WTC11 (cell line): ENCODE data around the gene ARID1A. TPM values are rescaled to one million over a fixed set of nuclear protein-coding genes. Genes with fewer than 3 reads are reported as not detected.

ENCODE experiments used
- ATAC-seq: fragments of 200-7000 bp; cut with Tn5 transposase; 2 replicates; pipeline ENCODE4 v1.10.0; 2021; ENCODE audit warnings: mild to moderate bottlenecking, moderate library complexity
- CTCF ChIA-PET: fragments of 300-600 bp; sonication (Branson Sonifier 250); formaldehyde crosslinking; loops from one replicate; lab custom pipeline; 2021; ENCODE audit warnings: antibody characterized with exemption; lab: Charles Lee
- POLR2A ChIA-PET: fragments of 350-600 bp; sonication (Branson Sonifier 250); formaldehyde crosslinking; loops from one replicate; lab custom pipeline; 2021; ENCODE audit warnings: antibody characterized with exemption; lab: Charles Lee
- DNase-seq: peaks from one replicate; pipeline ENCODE4 v3.0.0; 2021; ENCODE audit warnings: low spot score
- H3K27ac Mint-ChIP-seq: 2 replicates; pipeline ENCODE4 v1.8.0; 2021; ENCODE audit warnings: mixed read lengths
- H3K27me3 Mint-ChIP-seq: 2 replicates; pipeline ENCODE4 v1.8.0; 2021; ENCODE audit warnings: low read depth, mild to moderate bottlenecking, moderate library complexity, mixed read lengths
- H3K36me3 Mint-ChIP-seq: 2 replicates; pipeline ENCODE4 v1.8.0; 2021; ENCODE audit warnings: mixed read lengths
- H3K4me1 Mint-ChIP-seq: 2 replicates; pipeline ENCODE4 v1.8.0; 2022; ENCODE audit warnings: mixed read lengths
- H3K4me3 Mint-ChIP-seq: 2 replicates; pipeline ENCODE4 v1.8.0; 2021; ENCODE audit warnings: mild to moderate bottlenecking, moderate library complexity, mixed read lengths
- H3K9me3 Mint-ChIP-seq: 2 replicates; pipeline ENCODE4 v1.8.0; 2021; ENCODE audit warnings: mixed read lengths
- AFF4 ChIP-seq: sonication (generic); formaldehyde crosslinking; IDR thresholded peaks from 2 replicates; pipeline ENCODE4 v1.8.1; 2023; ENCODE audit warnings: mild to moderate bottlenecking, missing genetic modification reagents, borderline replicate concordance
- E2F5 ChIP-seq: sonication (generic); formaldehyde crosslinking; IDR thresholded peaks from 2 replicates; pipeline ENCODE4 v1.8.1; 2022; ENCODE audit warnings: mild to moderate bottlenecking, moderate library complexity, missing genetic modification reagents
- ETV6 ChIP-seq: sonication (generic); formaldehyde crosslinking; IDR thresholded peaks from 2 replicates; pipeline ENCODE4 v1.8.1; 2022; ENCODE audit warnings: mild to moderate bottlenecking, missing genetic modification reagents
- FOXJ3 ChIP-seq: sonication (generic); formaldehyde crosslinking; IDR thresholded peaks from 2 replicates; pipeline ENCODE4 v1.9.0; 2021; ENCODE audit warnings: missing genetic modification reagents, mild to moderate bottlenecking, borderline replicate concordance
- FOXP4 ChIP-seq: sonication (generic); formaldehyde crosslinking; IDR thresholded peaks from 2 replicates; pipeline ENCODE4 v1.8.0; 2022; ENCODE audit warnings: mild to moderate bottlenecking, missing genetic modification reagents
- GRHL2 ChIP-seq: fragments of 250-450 bp; sonication (Bioruptor Pico); IDR thresholded peaks from 2 replicates; pipeline ENCODE4 v1.8.0; 2022; ENCODE audit warnings: mild to moderate bottlenecking, moderate library complexity; ENCODE audit not compliant: insufficient replicate concordance, severe bottlenecking
- IRF1 ChIP-seq: sonication (generic); formaldehyde crosslinking; IDR thresholded peaks from 2 replicates; pipeline ENCODE4 v1.8.0; 2023; ENCODE audit warnings: missing genetic modification reagents
- MLX ChIP-seq: sonication (generic); formaldehyde crosslinking; IDR thresholded peaks from 2 replicates; pipeline ENCODE4 v1.8.1; 2023; ENCODE audit warnings: mild to moderate bottlenecking, missing genetic modification reagents, moderate library complexity
- PRDM15 ChIP-seq: sonication (generic); formaldehyde crosslinking; IDR thresholded peaks from 2 replicates; pipeline ENCODE4 v1.8.0; 2022; ENCODE audit warnings: missing genetic modification reagents
- PRRX2 ChIP-seq: fragments of 250-450 bp; sonication (Bioruptor Pico); IDR thresholded peaks from 2 replicates; pipeline ENCODE4 v1.8.0; 2021; ENCODE audit warnings: mild to moderate bottlenecking
- STAT6 ChIP-seq: sonication (generic); formaldehyde crosslinking; conservative IDR thresholded peaks from 2 replicates; pipeline ENCODE4 v1.8.1; 2023; ENCODE audit warnings: mild to moderate bottlenecking, low read depth, missing genetic modification reagents, moderate library complexity
- TCF7 ChIP-seq: sonication (generic); formaldehyde crosslinking; IDR thresholded peaks from 2 replicates; pipeline ENCODE4 v1.8.0; 2022; ENCODE audit warnings: mild to moderate bottlenecking, low read depth, missing genetic modification reagents, moderate library complexity
- ZNF121 ChIP-seq: sonication (generic); formaldehyde crosslinking; IDR thresholded peaks from 2 replicates; pipeline ENCODE4 v1.8.0; 2023; ENCODE audit warnings: missing genetic modification reagents
- ZNF219 ChIP-seq: sonication (generic); formaldehyde crosslinking; IDR thresholded peaks from 2 replicates; pipeline ENCODE4 v1.8.0; 2023; ENCODE audit warnings: missing genetic modification reagents, mild to moderate bottlenecking, borderline replicate concordance
- ZNF425 ChIP-seq: fragments of 250-450 bp; sonication (Bioruptor Pico); conservative IDR thresholded peaks from 2 replicates; pipeline ENCODE4 v1.9.0; 2021; ENCODE audit warnings: mild to moderate bottlenecking
- total RNA-seq: library from RNA; stranded (reverse); gene quantifications from 3 replicates; pipeline ENCODE4 v1.2.3, GENCODE V29; 2021

The ARID1A gene
- total RNA-seq, 1 experiment from 2014 or later = 98.0 TPM

- no peak for TF ChIP-seq PRDM15 (CRISPR knock-in tag)
- no peak for TF ChIP-seq MLX (CRISPR knock-in tag)
- TF ChIP-seq ZNF121 = no peak
These were observed 49.4 kb downstream of the ARID1A start (continued) for GRCh38 chr1:26745191-26745590.

- TF ChIP-seq AFF4 (CRISPR knock-in tag) = no peak
- POLR2A ChIA-PET = no interaction called here
- no peaks in the 10 kb centered on the region for H3K9me3 Mint-ChIP-seq
- DNase-seq (no peak), ATAC-seq (no peak)
- H3K4me3 Mint-ChIP-seq = no peak overlapping the region
- H3K36me3 Mint-ChIP-seq = peaks cover 59% of the 10 kb centered on the region
- H3K4me1 Mint-ChIP-seq = peaks cover 15% of the 10 kb centered on the region
- H3K27me3 Mint-ChIP-seq = no peaks in the 10 kb centered on the region
- CTCF ChIA-PET = interaction anchor here (0.6 to 1.5 kb wide), 2 partner anchors 42 to 211 kb away, joined by 3 to 6 read pairs; no protein-coding TSS in a partner anchor
- H3K27ac Mint-ChIP-seq = no peak overlapping the region
These were observed 51.2 kb downstream of the ARID1A start for GRCh38 chr1:26747048-26747447.

- ATAC-seq = no peak
- DNase-seq = no peak
- Mint-ChIP-seq H3K4me1 (peaks cover 12% of the 10 kb centered on the region), H3K27ac (no peak overlapping the region), H3K27me3 (no peaks in the 10 kb centered on the region), H3K4me3 (no peak overlapping the region), H3K9me3 (no peaks in the 10 kb centered on the region), H3K36me3 (peaks cover 72% of the 10 kb centered on the region)
- ChIA-PET POLR2A (no interaction called here), CTCF (interaction anchor here (1.2 kb wide), 1 partner anchor 71 kb away, joined by 3 read pairs; no protein-coding TSS in a partner anchor)
- TF ChIP-seq GRHL2 (CRISPR knock-in tag) = no peak
- TF ChIP-seq TCF7 (CRISPR knock-in tag) = no peak
- TF ChIP-seq ZNF219 (CRISPR knock-in tag) = no peak
- TF ChIP-seq ZNF425 (CRISPR knock-in tag) = no peak
- TF ChIP-seq FOXJ3 (CRISPR knock-in tag) = no peak
- TF ChIP-seq IRF1 (CRISPR knock-in tag) = no peak
- no peak for TF ChIP-seq STAT6 (CRISPR knock-in tag)
- no peak for TF ChIP-seq E2F5 (CRISPR knock-in tag)
- TF ChIP-seq ETV6 (CRISPR knock-in tag) = no peak
- TF ChIP-seq PRRX2 (CRISPR knock-in tag) = no peak
- no peak for TF ChIP-seq FOXP4 (CRISPR knock-in tag)
These were observed 52.5 kb downstream of the ARID1A start for GRCh38 chr1:26748351-26748750.
